Left lung (tissue), 10 donors: ENCODE results near the gene MACROD2. TPM values are rescaled to one million over a fixed set of nuclear protein-coding genes. Genes with fewer than 3 reads are reported as not detected.
A peak's percentile ranks its signal among the peaks of the same experiment; 100 is the strongest.

Experiments used
- ATAC-seq: fragments of 200-7000 bp; cut with Tn5 transposase; one replicate; pipeline ENCODE4 v1.9.1; 2020; ENCODE audit warnings: moderate library complexity
- DNase-seq, 4 donors: peaks; one replicate each; pipeline ENCODE4 v3.0.0-alpha.2; 2013 to 2020
- H3K27ac ChIP-seq, 2 donors: fragments of 200-600 bp; sonication (generic) in 1 of 2; one replicate each; pipeline versions ENCODE4 v1.5.0 to v1.8.0; 2020 to 2021
- H3K27me3 ChIP-seq, 2 donors: fragments of 200-600 bp; sonication (generic) in 1 of 2; one replicate each; pipeline versions ENCODE4 v1.5.0 to v1.8.0; 2020 to 2021
- H3K36me3 ChIP-seq, 2 donors: fragments of 200-600 bp; sonication (generic) in 1 of 2; one replicate each; pipeline versions ENCODE4 v1.5.0 to v1.8.0; 2020 to 2021
- H3K4me1 ChIP-seq, 2 donors: fragments of 200-600 bp; one replicate each; pipeline ENCODE4 v1.8.0; 2021
- H3K4me3 ChIP-seq, 2 donors: fragments of 200-600 bp; sonication (generic) in 1 of 2; one replicate each; pipeline versions ENCODE4 v1.5.0 to v1.8.0; 2020 to 2021; ENCODE audit warnings: mild to moderate bottlenecking in 1 of 2
- H3K9me3 ChIP-seq, 2 donors: fragments of 200-600 bp; sonication (generic) in 1 of 2; one replicate each; pipeline versions ENCODE4 v1.5.0 to v1.8.0; 2020 to 2021
- intact Hi-C, 2 donors: fragments of 100-400 bp; cut with DNase I; formaldehyde crosslinking; loops; one replicate each; pipeline versions ENCODE4 v1.11.2 to v1.14.2; 2022
- polyA plus RNA-seq, 6 donors: library from polyadenylated mRNA; unstranded; fragments of 120-200 nt; gene quantifications; one replicate each; pipeline ENCODE4 v1.2.1, GENCODE V29; 2013; ENCODE audit not compliant: insufficient read length in 6 of 6
- total RNA-seq, 2 donors: library from RNA; stranded (reverse); fragmentation: NEBNext Ultra II Directional; extraction: Animal tissue kit (Norgen Biotek cat#: 25700); gene quantifications; one replicate each; pipeline ENCODE4 v1.2.1, GENCODE V29; 2021
- TF ChIP-seq, protein P1 (sequence below), 2 donors: fragments of 200-600 bp; sonication (generic) in 1 of 2; IDR thresholded peaks; one replicate each; pipeline versions ENCODE4 v1.5.0 to v1.8.0; 2021; ENCODE audit warnings: antibody characterized with exemption in 2 of 2
- donor health status: DM: no; HTN: yes; CAD: no.
- donor health status: DM: no; HTN: no; CAD: no.

The MACROD2 gene
- total and polyA plus RNA-seq, 8 donors = 6.1 to 23.6 (median 8.9) TPM

DNA sequence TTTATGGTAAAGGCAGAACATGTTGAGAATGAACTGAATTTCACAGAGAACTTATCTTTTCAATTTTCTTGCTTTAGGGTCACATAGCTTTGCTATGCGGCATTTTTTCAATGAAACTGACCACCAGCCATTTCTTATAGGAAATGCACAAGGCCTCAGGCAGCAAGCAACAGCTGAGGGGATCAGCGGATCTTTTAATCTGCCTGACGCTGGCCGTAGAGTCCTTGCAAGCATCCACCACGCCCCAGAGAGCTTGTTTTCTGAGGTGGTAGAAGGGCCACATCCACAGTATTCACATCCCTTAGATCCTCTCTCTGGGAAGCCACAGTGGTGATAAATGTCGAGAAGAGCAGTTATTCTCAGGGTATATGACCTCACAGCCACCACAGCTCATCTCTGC lies 307.8 kb downstream of the MACROD2 start:
- no peaks in the 10 kb centered on the region for H3K36me3 ChIP-seq
- no peak for ATAC-seq
- intact Hi-C loops = no loop called here
- DNase-seq = no peak
- TF ChIP-seq, protein P1, sequence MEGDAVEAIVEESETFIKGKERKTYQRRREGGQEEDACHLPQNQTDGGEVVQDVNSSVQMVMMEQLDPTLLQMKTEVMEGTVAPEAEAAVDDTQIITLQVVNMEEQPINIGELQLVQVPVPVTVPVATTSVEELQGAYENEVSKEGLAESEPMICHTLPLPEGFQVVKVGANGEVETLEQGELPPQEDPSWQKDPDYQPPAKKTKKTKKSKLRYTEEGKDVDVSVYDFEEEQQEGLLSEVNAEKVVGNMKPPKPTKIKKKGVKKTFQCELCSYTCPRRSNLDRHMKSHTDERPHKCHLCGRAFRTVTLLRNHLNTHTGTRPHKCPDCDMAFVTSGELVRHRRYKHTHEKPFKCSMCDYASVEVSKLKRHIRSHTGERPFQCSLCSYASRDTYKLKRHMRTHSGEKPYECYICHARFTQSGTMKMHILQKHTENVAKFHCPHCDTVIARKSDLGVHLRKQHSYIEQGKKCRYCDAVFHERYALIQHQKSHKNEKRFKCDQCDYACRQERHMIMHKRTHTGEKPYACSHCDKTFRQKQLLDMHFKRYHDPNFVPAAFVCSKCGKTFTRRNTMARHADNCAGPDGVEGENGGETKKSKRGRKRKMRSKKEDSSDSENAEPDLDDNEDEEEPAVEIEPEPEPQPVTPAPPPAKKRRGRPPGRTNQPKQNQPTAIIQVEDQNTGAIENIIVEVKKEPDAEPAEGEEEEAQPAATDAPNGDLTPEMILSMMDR (IDR thresholded peaks at IDR 0.05) = no peak
- H3K27me3 ChIP-seq = no peaks in the 10 kb centered on the region
- no peaks in the 10 kb centered on the region for H3K9me3 ChIP-seq
- no peaks in the 10 kb centered on the region for H3K4me1 ChIP-seq
- H3K27ac ChIP-seq = no peak overlapping the region
- H3K4me3 ChIP-seq = no peak overlapping the region

DNA sequence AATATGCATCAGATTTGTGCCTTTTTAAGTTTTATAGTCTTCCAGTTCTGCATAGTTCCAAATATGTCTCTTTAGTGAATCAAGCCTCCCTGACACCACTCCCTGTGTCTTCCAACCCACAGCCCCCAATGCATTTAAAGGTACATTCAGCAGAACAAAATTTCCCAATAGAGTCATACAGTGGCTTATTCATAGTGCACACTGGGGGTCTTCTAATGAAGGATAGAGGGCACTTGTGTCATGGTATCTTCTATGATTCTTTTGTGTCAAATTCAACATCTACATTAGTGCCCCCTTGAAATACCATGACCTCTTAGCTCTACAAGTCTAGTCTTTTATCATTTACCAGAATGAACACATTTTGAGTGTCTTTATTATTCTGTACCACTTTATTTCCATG lies 308.3 kb downstream of the MACROD2 start:
- DNase-seq (no peak), ATAC-seq (no peak)
- TF ChIP-seq, protein P1 (IDR thresholded peaks at IDR 0.05) = no peak
- Histone ChIP-seq H3K27me3 (no peaks in the 10 kb centered on the region), H3K27ac (no peak overlapping the region), H3K36me3 (no peaks in the 10 kb centered on the region), H3K9me3 (no peaks in the 10 kb centered on the region), H3K4me1 (no peaks in the 10 kb centered on the region), H3K4me3 (no peak overlapping the region)
- intact Hi-C loops = no loop called here

DNA sequence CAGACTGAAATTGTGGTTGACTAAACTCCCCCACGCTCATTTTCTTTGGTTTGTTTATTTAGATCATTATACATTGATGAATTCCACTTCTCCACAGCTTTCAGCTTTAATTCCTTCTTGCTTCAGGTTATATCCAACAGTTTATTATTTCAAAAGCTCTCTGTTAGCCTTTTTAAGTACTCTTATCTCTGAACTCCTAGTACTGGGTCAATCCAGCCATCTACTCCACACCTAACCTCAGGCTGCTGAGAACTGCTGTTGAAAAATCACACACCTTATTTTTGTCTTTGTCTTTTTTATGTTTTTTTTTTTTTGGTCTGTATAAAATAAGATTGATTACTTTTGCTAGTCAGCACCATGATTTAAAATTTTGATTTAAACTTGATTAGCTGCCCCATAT lies 309.2 kb downstream of the MACROD2 start:
- DNase-seq (peak in 1 of 4 donors; percentile 3), ATAC-seq (peak; percentile 92)
- intact Hi-C loops = no loop called here
- no peaks in the 10 kb centered on the region for H3K36me3 ChIP-seq
- H3K4me1 ChIP-seq = no peaks in the 10 kb centered on the region
- TF ChIP-seq, protein P1 (IDR thresholded peaks at IDR 0.05) = no peak
- H3K4me3 ChIP-seq = no peak overlapping the region
- no peaks in the 10 kb centered on the region for H3K27me3 ChIP-seq
- no peaks in the 10 kb centered on the region for H3K9me3 ChIP-seq
- no peak overlapping the region for H3K27ac ChIP-seq

DNA sequence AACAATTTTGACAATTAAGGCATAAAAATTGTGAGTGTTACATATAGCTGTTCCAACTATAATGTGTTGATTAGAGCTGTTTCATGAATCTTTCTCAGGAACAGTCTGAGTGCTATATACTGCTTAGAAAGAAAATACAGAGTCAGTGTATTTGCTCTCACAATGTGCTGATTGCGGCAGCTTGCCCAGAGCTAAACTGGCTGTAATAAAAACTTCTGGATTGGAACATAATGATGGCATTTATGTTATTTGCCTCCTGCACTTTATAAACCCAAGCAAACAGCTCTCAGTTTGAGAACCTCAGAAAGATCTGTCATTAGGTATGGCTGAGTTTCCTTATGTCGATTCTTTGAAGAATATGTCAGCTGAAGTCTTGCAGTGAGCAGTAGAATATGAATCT lies 312.6 kb downstream of the MACROD2 start:
- Histone ChIP-seq H3K36me3 (no peaks in the 10 kb centered on the region), H3K4me1 (no peaks in the 10 kb centered on the region), H3K9me3 (no peaks in the 10 kb centered on the region), H3K27me3 (no peaks in the 10 kb centered on the region), H3K27ac (no peak overlapping the region), H3K4me3 (no peak overlapping the region)
- ATAC-seq (no peak), DNase-seq (no peak)
- TF ChIP-seq, protein P1 (IDR thresholded peaks at IDR 0.05) = no peak
- intact Hi-C loops = no loop called here

DNA sequence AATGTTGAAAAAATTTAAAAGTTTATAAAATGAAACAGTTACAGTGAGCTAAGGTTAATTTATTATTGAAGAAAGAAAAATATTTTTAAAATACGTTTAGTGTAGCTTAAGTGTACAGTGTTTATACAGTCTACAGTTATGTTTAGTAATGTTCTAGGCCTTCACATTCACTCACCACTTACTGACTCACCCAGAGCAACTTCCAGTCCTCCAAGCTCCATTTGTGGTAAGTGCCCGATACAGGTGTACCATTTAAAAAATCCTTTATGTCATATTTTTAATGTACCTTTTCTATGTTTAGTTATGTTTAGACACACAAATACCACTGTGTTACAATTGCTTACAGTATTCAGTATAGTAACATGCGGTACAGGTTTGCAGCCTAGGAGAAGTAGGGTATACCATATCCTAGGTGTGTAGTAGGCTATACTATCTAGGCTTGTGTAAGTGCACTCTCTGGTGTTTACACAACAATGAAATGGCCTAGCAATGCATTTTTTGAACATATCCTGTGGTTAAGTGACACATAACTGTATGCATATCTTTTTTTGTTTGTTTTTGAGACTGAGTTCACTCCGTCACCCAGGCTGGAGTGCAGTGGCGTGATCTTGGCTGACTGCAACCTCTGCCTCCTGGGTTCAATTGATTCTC lies 315.8 kb downstream of the MACROD2 start:
- intact Hi-C loops = no loop called here

More for the DNA sequence above, 315.8 kb downstream of the MACROD2 start:
- no peak overlapping the region for H3K4me3 ChIP-seq
- TF ChIP-seq, protein P1 (IDR thresholded peaks at IDR 0.05) = no peak
- DNase-seq = no peak
- no peak overlapping the region for H3K27ac ChIP-seq
- no peaks in the 10 kb centered on the region for H3K4me1 ChIP-seq
- no peaks in the 10 kb centered on the region for H3K27me3 ChIP-seq
- ATAC-seq = peak; percentile 22
- H3K9me3 ChIP-seq = no peaks in the 10 kb centered on the region
- no peaks in the 10 kb centered on the region for H3K36me3 ChIP-seq
